Neural crest cell (in vitro differentiated cells): ENCODE measurements around the gene PPIH. TPM values are rescaled to one million over a fixed set of nuclear protein-coding genes. Genes with fewer than 3 reads are reported as not detected.
A peak's percentile ranks its signal among the peaks of the same experiment; 100 is the strongest.
"Not testable (repeated sequence)": the region's sequence is repeated elsewhere in the genome, so short reads cannot be mapped to it uniquely, and the experiment has no call there.

Experiments used
- DNase-seq: peaks from one replicate; pipeline ENCODE4 v3.0.0; 2021; ENCODE audit warnings: low read depth, mixed read lengths, low spot score
- H3K27ac Mint-ChIP-seq: one replicate; pipeline ENCODE4 v1.8.0; 2021; ENCODE audit warnings: mild to moderate bottlenecking, mixed read lengths; ENCODE audit not compliant: unreplicated experiment
- H3K27me3 Mint-ChIP-seq: 2 replicates; pipeline ENCODE4 v1.8.0; 2021; ENCODE audit warnings: low read depth, mild to moderate bottlenecking, mixed read lengths
- H3K36me3 Mint-ChIP-seq: 2 replicates; pipeline ENCODE4 v1.8.0; 2021; ENCODE audit warnings: low read depth, mild to moderate bottlenecking, mixed read lengths
- H3K4me1 Mint-ChIP-seq: 2 replicates; pipeline ENCODE4 v1.8.0; 2021; ENCODE audit warnings: mixed read lengths
- H3K4me3 Mint-ChIP-seq: one replicate; pipeline ENCODE4 v1.8.0; 2021; ENCODE audit warnings: mild to moderate bottlenecking, mixed read lengths
- H3K9me3 Mint-ChIP-seq: 2 replicates; pipeline ENCODE4 v1.8.0; 2021; ENCODE audit warnings: mixed read lengths
- CTCF ChIP-seq: fragments of 200-600 bp; sonication (generic); conservative IDR thresholded peaks from 2 replicates; pipeline ENCODE4 v1.5.0; 2021; ENCODE audit warnings: antibody characterized with exemption, mild to moderate bottlenecking
- total RNA-seq: library from RNA; stranded (reverse); gene quantifications from 2 replicates; pipeline ENCODE4 v1.2.1, GENCODE V29; 2021

Gene PPIH
- total RNA-seq, 1 donor from 2014 or later = 75.2 TPM

- no peaks in the 10 kb centered on the region for H3K27me3 Mint-ChIP-seq
- no peak overlapping the region for H3K4me3 Mint-ChIP-seq
- no peaks in the 10 kb centered on the region for H3K4me1 Mint-ChIP-seq
- H3K27ac Mint-ChIP-seq = peak overlapping the region; percentile 83
- DNase-seq = no peak
- peaks cover 8% of the 10 kb centered on the region for H3K36me3 Mint-ChIP-seq
- TF ChIP-seq CTCF = no peak
- no peaks in the 10 kb centered on the region for H3K9me3 Mint-ChIP-seq
These were observed 65.3 kb downstream of the PPIH start for GRCh38 chr1:42723511-42723910.

- not testable (repeated sequence) for DNase-seq, H3K9me3 Mint-ChIP-seq, H3K27me3 Mint-ChIP-seq, H3K4me1 Mint-ChIP-seq, H3K27ac Mint-ChIP-seq, H3K36me3 Mint-ChIP-seq, H3K4me3 Mint-ChIP-seq
These were observed 67.6 kb downstream of the PPIH start for GRCh38 chr1:42725820-42726219.

Other genes with a start within 250 kb of the PPIH start
- 0.61 and 0.68 TPM in 2 replicates for gene ZMYND12, start 202.4 kb upstream of the PPIH start, total RNA-seq
- 32.6 and 33.9 TPM in 2 replicates for gene PPCS, start 201.9 kb upstream of the PPIH start, total RNA-seq
- gene CCDC30, start 195.1 kb upstream of the PPIH start, total RNA-seq = 6.9 and 7.5 TPM in 2 replicates
- gene YBX1, start 24.0 kb downstream of the PPIH start, total RNA-seq = 1,242 and 1,309 TPM in 2 replicates
- 0.14 and 0.19 TPM in 2 replicates for gene CLDN19, start 81.8 kb downstream of the PPIH start, total RNA-seq
- gene P3H1, start 108.6 kb downstream of the PPIH start, total RNA-seq = 77.2 and 88.6 TPM in 2 replicates
- 9.7 and 13.6 TPM in 2 replicates for gene C1orf50, start 108.8 kb downstream of the PPIH start, total RNA-seq
- 0.70 and 0.91 TPM in 2 replicates for gene TMEM269, start 126.6 kb downstream of the PPIH start, total RNA-seq
- 7.1 and 8.8 TPM in 2 replicates for gene ERMAP, start 158.7 kb downstream of the PPIH start, total RNA-seq
- gene SVBP, start 159.0 kb downstream of the PPIH start, total RNA-seq = 46.5 and 47.9 TPM in 2 replicates
- gene ZNF691, start 188.2 kb downstream of the PPIH start, total RNA-seq = 19.1 TPM in 2 replicates